PFSK-1 (cell line): Measurements from ENCODE around the gene SPIN1.

Source experiments
- FOXP2 ChIP-seq: optimal IDR thresholded peaks from 2 replicates; pipeline ENCODE3; 2011; ENCODE audit warnings: borderline replicate concordance, control low read depth, inconsistent platforms; ENCODE audit not compliant: insufficient read depth; ENCODE audit errors: extremely low read length, extremely low read depth
- POLR2AphosphoS5 ChIP-seq: IDR thresholded peaks from 2 replicates; pipeline ENCODE4 v1.6.1; 2012; ENCODE audit warnings: low read depth, mild to moderate bottlenecking, control low read depth, low read length, moderate library complexity
- REST ChIP-seq, 2 experiments: IDR thresholded peaks; 2 replicates each; pipeline versions ENCODE4 v1.6.1 to v1.8.0; 2011 to 2012; ENCODE audit warnings: low read depth in 2 of 2, low read length in 2 of 2, control low read depth in 1 of 2, inconsistent platforms in 1 of 2, mild to moderate bottlenecking in 1 of 2, moderate library complexity in 1 of 2; ENCODE audit not compliant: insufficient read depth in 1 of 2
- SIN3A ChIP-seq: IDR thresholded peaks from 2 replicates; pipeline ENCODE4 v1.6.1; 2012; ENCODE audit warnings: mild to moderate bottlenecking, low read length, moderate library complexity, borderline replicate concordance; ENCODE audit not compliant: insufficient read depth
- TAF1 ChIP-seq: IDR thresholded peaks from 2 replicates; pipeline ENCODE4 v1.6.1; 2012; ENCODE audit warnings: low read length, control low read depth, borderline replicate concordance; ENCODE audit not compliant: insufficient read depth

Gene SPIN1

DNA sequence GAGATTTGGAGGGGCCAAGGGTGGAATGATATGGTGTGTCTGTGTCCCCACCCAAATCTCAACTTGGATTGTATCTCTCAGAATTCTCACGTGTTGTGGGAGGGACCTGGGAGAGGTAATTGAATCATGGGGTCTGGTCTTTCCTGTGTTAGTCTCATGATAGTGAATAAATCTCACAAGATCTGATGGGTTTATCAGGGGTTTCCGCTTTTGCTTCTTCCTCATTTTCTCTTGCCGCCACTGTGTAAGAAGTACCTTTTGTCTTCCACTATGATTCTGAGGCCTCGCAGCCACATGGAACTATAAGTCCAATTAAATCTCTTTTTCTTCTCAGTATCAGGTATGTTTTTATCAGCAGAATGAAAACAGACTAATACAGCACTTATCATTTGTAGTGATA lies 29.5 kb upstream of the SPIN1 start:
- TF ChIP-seq TAF1, result no peak

DNA sequence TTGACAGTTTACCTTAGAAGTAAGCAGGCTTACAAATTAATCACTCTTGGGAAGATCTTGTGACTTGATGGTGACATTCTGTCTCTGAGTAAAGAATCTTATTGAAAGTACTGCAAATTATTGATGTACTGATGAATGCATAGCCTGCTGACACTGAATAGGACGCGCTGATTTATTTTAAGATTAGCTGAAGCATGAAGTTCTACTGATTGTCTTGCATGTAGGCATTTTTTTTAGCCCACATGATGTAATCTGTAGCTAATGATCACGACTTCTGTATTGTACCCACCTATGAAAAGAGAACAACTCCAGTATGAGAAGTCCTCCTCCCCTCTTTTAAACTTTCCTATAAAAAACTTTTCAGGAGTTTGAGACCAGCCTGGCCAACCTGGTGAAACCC lies 28.3 kb upstream of the SPIN1 start:
- TF ChIP-seq FOXP2, result no peak
- TF ChIP-seq TAF1, result no peak
- TF ChIP-seq SIN3A, result no peak
- TF ChIP-seq REST (IDR thresholded peaks at IDR 0.05; ENCODE audit: insufficient read depth in 1 of 2, low read depth in 2 of 2, low read length in 2 of 2), result no peak
- no peak for TF ChIP-seq POLR2AphosphoS5

- TF ChIP-seq FOXP2 (no peak), POLR2AphosphoS5 (no peak), REST (IDR thresholded peaks at IDR 0.05; ENCODE audit: insufficient read depth in 1 of 2, low read depth in 2 of 2, low read length in 2 of 2) (no peak), TAF1 (no peak), SIN3A (no peak)
These were observed 25.6 kb upstream of the SPIN1 start for GRCh38 chr9:88362681-88363080.

DNA sequence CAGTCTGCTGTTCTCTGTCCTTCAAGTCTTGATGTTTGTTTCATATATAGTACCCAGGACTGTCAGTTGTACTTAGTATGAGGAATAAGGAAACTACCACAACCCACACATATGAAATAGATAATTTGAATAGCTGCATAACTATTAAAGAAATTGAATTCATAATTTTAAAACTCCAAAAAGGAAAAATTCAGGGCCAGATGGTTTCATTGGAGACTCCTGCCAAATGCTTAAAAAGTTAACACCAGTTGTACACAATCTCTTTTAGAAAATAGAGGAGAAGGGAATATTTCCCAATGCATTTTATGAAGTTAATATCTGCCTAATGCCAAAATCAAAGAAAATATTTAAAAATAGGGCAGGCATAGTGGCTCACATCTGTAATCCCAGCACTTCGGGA lies 24.6 kb upstream of the SPIN1 start:
- TF ChIP-seq TAF1, result no peak
- TF ChIP-seq POLR2AphosphoS5, result no peak
- TF ChIP-seq SIN3A, result no peak

DNA sequence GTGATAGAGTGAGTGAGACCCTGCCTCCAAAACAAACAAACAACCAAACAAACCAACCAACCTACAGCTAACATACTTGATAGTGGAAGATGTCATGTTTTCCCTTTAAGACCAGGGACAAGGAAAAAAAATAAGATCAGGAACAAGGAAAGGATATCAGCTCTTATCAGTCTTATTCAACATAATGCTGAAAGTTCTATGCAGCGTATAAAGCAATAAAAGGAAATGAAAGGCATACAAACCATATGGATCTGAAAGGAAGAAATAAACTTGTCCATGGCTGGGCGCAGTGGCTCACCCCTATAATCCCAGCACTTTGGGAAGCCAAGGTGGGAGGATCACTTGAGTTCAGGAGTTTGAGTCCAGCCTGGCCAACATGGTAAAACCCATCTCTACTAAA lies 23.5 kb upstream of the SPIN1 start:
- no peak for TF ChIP-seq POLR2AphosphoS5
- no peak for TF ChIP-seq FOXP2
- no peak for TF ChIP-seq REST (IDR thresholded peaks at IDR 0.05; ENCODE audit: insufficient read depth in 1 of 2, low read depth in 2 of 2, low read length in 2 of 2)

- no peak for TF ChIP-seq SIN3A
- TF ChIP-seq FOXP2, result no peak
- no peak for TF ChIP-seq REST (IDR thresholded peaks at IDR 0.05; ENCODE audit: insufficient read depth in 1 of 2, low read depth in 2 of 2, low read length in 2 of 2)
- no peak for TF ChIP-seq TAF1
- TF ChIP-seq POLR2AphosphoS5, result no peak
These were observed 17.9 kb upstream of the SPIN1 start for GRCh38 chr9:88370346-88370745.
